A549 (cell line): ENCODE results near the gene XPO5.

Experiments
- CEBPB ChIP-seq, 2 experiments: fragments of >200 bp in 1 of 2; sonication (Bioruptor Twin) in 1 of 2; formaldehyde crosslinking in 1 of 2; IDR thresholded peaks; 2 replicates each; pipeline ENCODE4 v1.6.1; 2012 to 2016
- CTCF ChIP-seq: fragments of >200 bp; sonication (Bioruptor Twin); formaldehyde crosslinking; IDR thresholded peaks from 3 replicates; pipeline ENCODE4 v1.5.1; 2016
- E2F6 ChIP-seq: IDR thresholded peaks from 2 replicates; pipeline ENCODE4 v1.6.1; 2012; ENCODE audit warnings: low read depth, borderline replicate concordance
- ELK1 ChIP-seq: fragments of 150-350 bp; IDR thresholded peaks from 2 replicates; pipeline ENCODE4 v1.6.1; 2014; ENCODE audit warnings: low read depth, mild to moderate bottlenecking, low read length
- ESRRA ChIP-seq: fragments of 150-350 bp; IDR thresholded peaks from 2 replicates; pipeline ENCODE4 v1.6.1; 2014; ENCODE audit warnings: mild to moderate bottlenecking, low read length, borderline replicate concordance
- HMGXB4 ChIP-seq: fragments of 250-450 bp; sonication (Bioruptor Pico); IDR thresholded peaks from 2 replicates; pipeline ENCODE4 v1.5.0; 2021; ENCODE audit warnings: mild to moderate bottlenecking, moderate library complexity, borderline replicate concordance
- POLR2A ChIP-seq: IDR thresholded peaks from 2 replicates; pipeline ENCODE4 v1.6.1; 2012; ENCODE audit warnings: mild to moderate bottlenecking, low read length
- RAD21 ChIP-seq, 2 experiments: fragments of >200 bp in 1 of 2; sonication (Bioruptor Twin) in 1 of 2; formaldehyde crosslinking in 1 of 2; IDR thresholded peaks in 1 of 2; conservative IDR thresholded peaks in 1 of 2; 2 replicates in 1 of 2; 3 replicates in 1 of 2; pipeline ENCODE4 v1.6.1; 2012 to 2018; ENCODE audit warnings: inconsistent platforms in 1 of 2

- TF ChIP-seq HMGXB4 (CRISPR knock-in tag) (no peak), ELK1 (no peak), E2F6 (no peak), RAD21 (conservative IDR thresholded peaks at IDR 0.05 in 1 of 2, IDR thresholded peaks at IDR 0.05 in 1 of 2) (no peak), CEBPB (IDR thresholded peaks at IDR 0.05) (no peak), POLR2A (no peak), CTCF (no peak), ESRRA (no peak)
Measured at GRCh38 chr6:43610431-43610830, 34.6 kb upstream of the XPO5 start.
